Left ventricle myocardium superior (tissue), 1 donor: ENCODE results near the gene LINGO1. TPM values are rescaled to one million over a fixed set of nuclear protein-coding genes. Genes with fewer than 3 reads are reported as not detected.

ENCODE experiments used
- ATAC-seq: fragments of 200-7000 bp; cut with Tn5 transposase; one replicate; pipeline ENCODE4 v1.9.1; 2020; ENCODE audit warnings: mild to moderate bottlenecking, moderate library complexity
- DNase-seq: peaks from one replicate; pipeline ENCODE4 v3.0.0-alpha.2; 2020
- intact Hi-C: fragments of 100-400 bp; cut with micrococcal nuclease; formaldehyde crosslinking; loops from one replicate; pipeline ENCODE4 v1.11.0; 2022
- total RNA-seq: library from RNA; stranded (reverse); fragmentation: NEBNext Ultra II Directional; extraction: Animal tissue kit (Norgen Biotek cat#: 25700); gene quantifications from one replicate; pipeline ENCODE4 v1.2.1, GENCODE V29; 2021
- donor health status: DM: no; HTN: yes; CAD: no; lungs with severe emphysema.

Gene LINGO1
- total RNA-seq, 1 donor from 2014 or later = 1.7 TPM

DNA sequence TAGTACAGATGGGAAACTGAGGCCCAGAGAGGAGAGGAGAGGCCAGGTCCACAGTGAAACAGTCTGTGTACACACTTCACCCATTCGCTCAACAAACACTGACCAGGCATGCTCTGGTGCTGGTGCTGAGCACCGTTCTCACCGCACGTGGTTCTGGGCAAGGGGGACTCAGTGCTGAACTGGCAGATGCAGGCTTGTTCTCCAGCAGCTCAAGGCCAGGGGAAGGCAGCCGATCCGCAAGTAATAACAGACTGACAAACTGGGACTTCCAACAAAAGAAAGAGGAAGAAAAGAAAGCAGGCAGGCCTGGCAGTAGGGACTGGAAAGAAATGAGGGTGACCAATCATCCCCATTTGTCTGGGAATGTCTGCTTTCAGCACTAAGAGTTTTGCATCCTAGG is 25.6 kb upstream of the LINGO1 start:
- no peak for DNase-seq
- intact Hi-C loops = loop anchor here (10.0 kb wide), 1 partner anchor 166 kb away; no protein-coding TSS in a partner anchor
- ATAC-seq = no peak

DNA sequence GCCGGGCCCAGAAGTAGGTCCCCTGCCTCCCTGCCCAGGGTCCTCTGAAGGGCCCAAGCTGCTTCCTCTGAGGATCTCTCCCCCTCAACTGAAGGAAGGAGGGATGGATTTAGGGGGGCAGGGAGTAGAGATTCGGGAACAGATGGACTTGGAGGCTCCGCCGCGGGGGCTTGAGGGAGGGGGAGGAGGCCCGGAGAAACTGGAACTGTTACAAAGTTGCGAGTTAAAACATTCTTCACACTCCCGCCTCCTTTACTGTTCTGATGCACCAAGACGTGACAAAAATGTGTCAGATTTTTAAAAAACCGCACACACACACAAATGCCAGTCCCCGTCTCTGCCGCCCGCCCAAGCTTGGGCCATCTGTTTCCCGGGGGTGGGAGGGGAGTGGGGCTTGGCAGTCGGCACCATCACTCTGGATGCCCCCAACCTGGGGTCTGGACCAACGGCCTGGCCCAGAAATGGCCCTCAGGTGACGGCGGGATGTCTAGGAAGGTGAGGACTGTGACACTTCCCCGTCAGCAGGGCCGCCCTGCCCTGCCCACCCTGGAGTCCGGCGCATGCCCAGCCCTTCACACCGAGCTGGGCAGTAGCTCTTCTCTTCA is 25.0 kb upstream of the LINGO1 start:
- DNase-seq = no peak
- no peak for ATAC-seq
- intact Hi-C loops = loop anchor here (10.0 kb wide), 1 partner anchor 167 kb away; no protein-coding TSS in a partner anchor

DNA sequence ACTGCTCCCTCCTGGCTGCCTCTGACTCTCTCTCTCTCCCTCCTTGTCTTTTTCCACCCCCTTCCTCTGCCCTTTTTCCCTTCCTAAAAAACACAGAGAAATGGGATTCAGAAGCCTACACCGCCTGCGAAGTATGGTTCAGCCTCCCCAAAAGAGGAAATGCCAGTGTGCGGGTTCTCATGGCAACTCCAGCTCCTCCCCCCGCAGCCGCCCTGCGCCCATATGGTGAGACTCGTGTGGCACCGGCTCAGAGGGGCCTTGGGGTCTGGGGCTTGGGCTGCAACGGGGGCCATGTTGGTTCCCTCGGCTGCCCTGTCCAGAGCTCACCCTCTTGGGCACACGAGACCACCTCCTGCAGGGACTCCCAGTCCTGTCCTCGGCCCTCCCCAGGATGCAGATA is 23.6 kb upstream of the LINGO1 start:
- DNase-seq (no peak), ATAC-seq (no peak)
- intact Hi-C loops = loop anchor here (10.0 kb wide), 1 partner anchor 169 kb away; no protein-coding TSS in a partner anchor

DNA sequence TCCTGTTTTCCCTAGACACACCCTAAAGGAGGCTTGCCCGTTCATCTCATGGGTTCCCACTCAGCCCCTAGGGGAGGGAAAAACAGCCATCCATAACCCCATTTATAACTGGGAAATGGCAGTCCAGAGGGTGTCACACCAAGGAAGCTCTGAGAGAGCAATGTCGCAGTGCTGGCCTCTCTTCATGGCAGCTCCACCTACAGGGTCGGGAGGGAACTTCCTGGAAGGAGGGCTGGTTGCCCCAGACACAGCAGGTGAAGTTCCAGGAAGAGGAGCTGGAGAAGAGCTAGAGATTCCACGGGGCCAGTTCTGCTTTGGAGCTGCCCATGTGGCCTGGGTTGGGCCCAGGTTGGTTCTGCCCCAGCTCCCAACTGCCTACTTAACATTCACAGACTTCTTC is 22.3 kb upstream of the LINGO1 start:
- ATAC-seq (no peak), DNase-seq (no peak)
- intact Hi-C loops = loop anchor here (10.0 kb wide), 1 partner anchor 170 kb away; no protein-coding TSS in a partner anchor

- DNase-seq = no peak
- ATAC-seq = no peak
- intact Hi-C loops = loop anchor here (10.0 kb wide), 1 partner anchor 171 kb away; no protein-coding TSS in a partner anchor
Measured at GRCh38 chr15:77653832-77654480, 21.2 kb upstream of the LINGO1 start.

DNA sequence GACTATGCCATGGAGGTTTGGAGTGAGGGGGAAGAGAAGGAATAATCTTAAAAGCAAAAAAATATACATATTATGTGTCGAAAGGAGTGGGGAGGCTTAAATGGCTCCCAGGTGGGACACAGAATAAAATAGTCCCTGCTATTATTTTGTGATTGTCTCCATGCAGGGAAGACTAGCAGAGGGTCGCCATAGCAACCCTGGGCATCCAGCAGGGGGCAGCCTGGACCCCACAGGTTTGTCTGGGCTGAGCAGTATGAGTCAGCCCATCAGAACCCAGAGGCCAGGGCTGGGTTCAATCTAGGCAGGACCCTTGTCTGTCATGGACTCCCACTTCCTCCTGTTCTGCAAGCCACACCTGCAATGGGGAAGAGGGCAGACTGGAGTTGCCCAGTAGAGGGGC is 17.6 kb upstream of the LINGO1 start:
- ATAC-seq (no peak), DNase-seq (no peak)
- intact Hi-C loops = loop anchor here (10.0 kb wide), 1 partner anchor 175 kb away; no protein-coding TSS in a partner anchor

DNA sequence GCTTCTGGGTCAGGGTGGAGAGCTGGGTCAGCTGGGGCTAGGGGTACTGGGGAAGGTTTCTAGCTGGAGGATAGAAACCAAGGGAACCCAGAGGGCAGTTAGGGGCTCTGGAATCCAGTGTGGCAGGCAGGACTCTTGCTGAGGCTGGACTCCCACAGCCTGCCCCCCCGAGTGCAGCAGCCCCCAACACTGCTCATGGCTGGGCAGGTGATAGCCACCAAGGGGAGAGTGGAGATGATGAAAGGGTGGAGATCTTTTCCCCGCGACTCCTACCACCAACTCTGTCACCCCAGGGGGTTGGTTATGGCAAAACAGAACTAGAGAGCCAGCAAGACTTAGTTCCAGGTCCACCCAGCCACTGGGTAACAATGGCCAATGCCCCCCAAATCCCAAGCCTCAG is 16.9 kb upstream of the LINGO1 start:
- ATAC-seq = no peak
- intact Hi-C loops = loop anchor here (10.0 kb wide), 1 partner anchor 175 kb away; no protein-coding TSS in a partner anchor
- no peak for DNase-seq

DNA sequence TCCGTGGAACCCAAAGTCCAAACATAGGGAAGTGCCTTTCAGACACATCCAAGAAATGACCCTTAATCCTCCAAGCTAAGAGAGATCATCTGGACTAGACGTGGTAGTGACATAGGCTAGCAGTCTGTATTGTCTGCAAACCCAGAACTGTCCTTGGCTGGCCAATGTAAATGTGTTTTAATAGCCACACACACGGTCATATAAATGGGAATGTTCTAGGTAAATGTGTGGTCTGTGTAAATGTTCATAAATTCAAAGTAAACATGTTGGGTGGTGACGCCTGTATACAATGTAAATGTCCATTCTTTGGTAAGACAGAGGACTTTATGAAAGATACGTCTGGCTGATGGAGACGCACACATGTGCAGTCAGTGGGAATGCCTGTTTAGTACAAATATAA is 16.3 kb upstream of the LINGO1 start:
- intact Hi-C loops = no loop called here
- ATAC-seq (no peak), DNase-seq (no peak)

DNA sequence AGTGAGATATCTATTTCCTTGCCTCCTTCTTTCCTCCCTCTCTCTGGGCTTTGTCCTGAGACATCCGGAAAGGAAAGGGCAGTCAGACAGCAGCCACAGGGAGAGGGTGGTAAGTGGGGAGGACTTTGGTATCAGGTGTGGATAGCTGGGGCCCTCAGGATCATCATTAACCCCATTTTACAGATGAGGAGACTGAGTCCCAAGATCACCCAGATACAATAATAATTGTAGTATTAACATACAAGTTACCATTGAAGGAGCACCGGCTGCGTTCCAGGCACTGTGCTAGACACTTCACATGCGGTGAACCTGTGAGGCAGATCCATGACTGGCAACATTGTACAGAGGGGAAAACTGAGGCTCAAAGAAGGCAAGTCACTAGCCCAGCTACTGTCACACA is 15.2 kb upstream of the LINGO1 start:
- DNase-seq = no peak
- intact Hi-C loops = no loop called here

DNA sequence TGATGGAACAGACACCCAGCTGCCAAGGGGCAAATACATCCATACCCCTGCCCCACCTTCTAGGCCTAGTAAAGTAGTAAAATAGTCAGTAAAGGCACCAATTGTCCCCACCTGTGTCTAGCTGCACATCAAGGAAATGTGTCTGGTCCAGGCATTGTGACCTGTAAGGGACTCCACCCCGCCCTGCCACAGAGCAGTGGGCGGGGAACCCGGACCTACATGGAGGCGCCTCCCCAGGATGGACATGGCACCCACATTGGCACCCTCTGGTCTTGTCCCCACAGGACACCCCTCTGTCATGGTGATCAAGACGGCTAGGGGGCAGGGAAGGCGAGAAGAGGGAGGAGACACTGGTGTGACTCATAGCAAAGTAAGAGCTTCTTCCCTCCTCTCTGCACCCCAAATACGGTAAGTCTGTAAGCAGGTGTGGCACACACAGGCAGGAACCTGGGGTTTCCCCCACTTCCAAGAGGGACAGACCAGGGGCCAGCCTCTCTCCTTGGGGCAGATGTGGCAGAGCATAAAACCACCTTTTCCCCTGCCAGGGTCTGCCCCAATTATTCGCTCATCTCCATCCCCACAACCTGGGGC is 13.5 kb upstream of the LINGO1 start:
- intact Hi-C loops = no loop called here
- DNase-seq (no peak), ATAC-seq (no peak)

More for the DNA sequence above, 15.2 kb upstream of the LINGO1 start:
- ATAC-seq = no peak

GRCh38 chr15:77645602-77646001 is 12.9 kb upstream of the LINGO1 start:
- intact Hi-C loops = no loop called here
- no peak for ATAC-seq
- DNase-seq = no peak

GRCh38 chr15:77644543-77645247 is 12.0 kb upstream of the LINGO1 start:
- ATAC-seq (no peak), DNase-seq (no peak)
- intact Hi-C loops = no loop called here

DNA sequence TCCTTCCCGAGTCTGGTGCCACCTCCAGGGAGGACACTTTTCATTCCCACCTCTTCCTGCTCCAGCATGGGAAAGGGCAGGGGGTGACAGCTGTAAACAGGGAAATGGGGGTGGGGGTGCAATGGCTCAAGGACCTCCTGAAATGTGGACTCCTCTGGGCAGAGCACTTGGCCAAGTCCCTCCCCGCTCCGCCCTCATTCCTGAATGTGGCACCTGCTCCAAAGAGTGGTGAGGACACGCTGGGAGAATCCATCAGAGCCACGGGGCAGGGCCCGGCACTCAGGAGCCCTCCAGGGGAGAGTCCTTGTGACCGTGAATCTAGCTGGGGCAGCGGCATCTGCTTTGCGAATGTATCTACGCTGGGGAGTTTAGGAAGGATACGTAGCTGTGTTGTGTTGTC is 11.1 kb upstream of the LINGO1 start:
- DNase-seq = no peak
- intact Hi-C loops = no loop called here
- no peak for ATAC-seq

GRCh38 chr15:77642793-77643430 is 10.2 kb upstream of the LINGO1 start:
- intact Hi-C loops = no loop called here
- no peak for DNase-seq
- ATAC-seq = no peak

DNA sequence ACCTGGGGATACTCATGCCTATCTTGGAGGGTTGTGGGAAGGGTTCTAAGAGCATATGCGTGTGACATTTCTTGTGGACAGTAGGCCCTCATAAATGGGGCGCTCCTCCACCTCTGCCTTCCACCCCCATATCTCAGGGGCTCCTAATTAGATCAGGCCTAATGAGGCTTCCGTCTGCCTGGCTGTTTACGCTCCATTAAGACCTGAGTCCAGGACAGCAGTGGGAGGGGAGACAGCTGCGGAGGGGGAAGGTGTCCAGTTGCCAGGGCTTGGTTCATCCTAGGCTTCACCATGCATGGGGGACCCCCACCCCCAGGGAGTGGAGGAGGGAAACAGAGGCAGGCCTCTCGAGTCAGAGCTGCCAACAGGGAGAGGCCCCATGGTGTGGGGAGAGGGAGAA is 9.3 kb upstream of the LINGO1 start:
- DNase-seq (no peak), ATAC-seq (no peak)
- intact Hi-C loops = no loop called here

GRCh38 chr15:77640615-77641014 is 7.9 kb upstream of the LINGO1 start:
- DNase-seq = no peak
- ATAC-seq = no peak
- intact Hi-C loops = no loop called here

DNA sequence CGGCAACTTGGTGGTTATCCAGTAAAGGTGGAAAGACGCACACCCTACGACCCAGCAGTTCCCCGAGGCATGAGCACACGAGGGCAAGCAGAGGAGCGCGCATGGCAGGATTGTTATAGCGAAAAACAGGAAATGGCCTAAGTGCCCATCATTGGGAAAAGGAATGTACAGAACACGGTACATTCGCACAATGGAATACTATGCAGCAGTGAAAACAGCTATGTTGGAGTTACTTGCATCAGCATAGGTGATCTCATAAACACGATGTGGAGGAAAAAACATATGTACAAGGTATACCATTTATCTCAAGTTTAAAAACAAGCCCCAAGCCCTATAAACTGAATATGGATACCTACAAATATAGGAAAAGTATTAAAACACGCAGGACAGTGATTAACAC is 6.7 kb upstream of the LINGO1 start:
- no peak for DNase-seq
- intact Hi-C loops = no loop called here
- ATAC-seq = no peak

DNA sequence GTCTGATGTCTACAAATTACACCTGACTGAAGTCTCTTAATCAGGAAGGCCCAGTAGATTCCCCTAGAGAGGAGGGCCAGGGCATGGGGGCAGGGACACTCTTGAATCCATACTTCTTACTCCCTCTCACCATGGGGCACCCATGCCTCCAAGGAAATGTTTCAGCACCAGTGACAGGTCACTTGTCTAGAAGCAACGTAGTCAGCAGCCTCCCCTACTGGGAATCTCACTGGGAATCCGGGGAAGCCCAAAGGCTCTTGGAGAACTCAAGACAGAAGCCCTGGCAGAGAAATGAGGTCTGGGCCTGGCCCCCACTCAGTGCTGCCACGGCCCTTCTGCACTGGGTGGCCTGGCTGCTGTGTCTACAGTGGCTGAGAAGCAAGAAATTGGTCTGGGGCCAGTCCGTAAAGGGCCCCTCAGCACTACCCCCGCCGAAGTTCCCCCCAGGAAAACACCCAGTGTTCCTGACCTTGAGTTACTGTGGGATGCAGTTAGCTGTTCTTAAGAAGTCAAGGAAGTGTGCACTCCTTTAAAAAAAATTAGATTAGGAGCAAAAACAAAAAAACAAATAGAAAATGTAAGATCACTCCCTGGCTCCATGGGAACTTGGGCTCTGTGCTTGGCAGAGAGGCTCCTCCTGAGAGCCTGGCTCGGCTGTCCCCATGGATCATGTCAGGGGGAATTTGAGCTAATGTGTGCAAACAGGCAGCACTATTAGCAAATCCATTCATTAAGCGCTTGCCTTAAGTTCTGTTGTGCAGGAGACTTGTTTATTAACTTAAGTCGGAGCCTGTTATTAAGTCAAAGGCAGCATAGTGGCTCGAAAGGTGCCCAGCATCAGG is 5.4 kb upstream of the LINGO1 start:
- ATAC-seq (no peak), DNase-seq (no peak)
- intact Hi-C loops = no loop called here

DNA sequence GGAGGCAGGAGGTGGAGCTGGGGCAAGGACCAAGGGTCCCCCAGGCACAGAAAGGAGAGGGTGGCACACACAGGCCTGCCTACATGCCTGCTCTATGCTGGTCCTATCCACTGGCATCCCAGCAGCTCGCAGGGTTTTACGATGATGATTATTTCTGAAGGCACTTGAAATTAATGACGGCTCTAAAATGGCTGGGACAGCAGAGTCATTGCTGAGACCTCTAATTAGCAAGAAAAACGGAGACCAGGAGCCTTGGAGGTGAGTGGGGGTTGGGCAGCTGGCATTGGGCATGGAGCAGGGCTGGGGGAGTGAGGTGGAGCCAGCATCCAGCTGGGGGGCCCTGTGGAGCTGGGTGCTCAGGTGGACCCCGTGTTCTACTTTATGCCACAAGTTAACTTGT is 3.5 kb upstream of the LINGO1 start:
- no peak for DNase-seq
- intact Hi-C loops = no loop called here
- ATAC-seq = no peak
